A549 treated with DMSO at 1 μM for 4 hours (cell line): Measurements from ENCODE around the gene KLRD1. TPM values are rescaled to one million over a fixed set of nuclear protein-coding genes. Genes with fewer than 3 reads are reported as not detected.

ENCODE experiments used
- total RNA-seq: library from RNA; stranded (reverse); fragments of 200-300 nt; extraction: Qiagen RNA extraction; gene quantifications from 5 replicates; pipeline ENCODE4 v1.2.3, GENCODE V29; 2022; ENCODE audit warnings: low read depth

Gene KLRD1
- total RNA-seq, result not detected in 5 replicates

GRCh38 chr12:10307630-10308029 lies at the start of gene KLRD1:
KLRD1 (plus strand) TSS chr12:10307870; CDS start chr12:10308078, 208 bp downstream.

Other genes starting within 250 kb of the KLRD1 start
- gene CLEC1A, start 208.9 kb upstream of the KLRD1 start, total RNA-seq, result not detected in 5 replicates
- not detected in 5 replicates for gene CLEC7A, start 177.7 kb upstream of the KLRD1 start, total RNA-seq
- gene OLR1, start 135.7 kb upstream of the KLRD1 start, total RNA-seq, result 0.89 to 2.3 TPM (median 1.6 TPM) in 5 replicates
- 0.12 to 0.36 TPM (median 0.16 TPM) in 5 replicates for gene TMEM52B, start 128.8 kb upstream of the KLRD1 start, total RNA-seq
- gene GABARAPL1, start 95.0 kb upstream of the KLRD1 start, total RNA-seq, result 34.0 to 59.7 TPM (median 39.5 TPM) in 5 replicates
- not detected in 5 replicates for gene KLRK1, start 82.2 kb downstream of the KLRD1 start, total RNA-seq
- gene KLRC4, start 101.9 kb downstream of the KLRD1 start, total RNA-seq, result not detected in 5 replicates
- gene KLRC3, start 112.7 kb downstream of the KLRD1 start, total RNA-seq, result 0.21 to 0.36 TPM in 2 of 5 replicates, not detected in the others
- gene KLRC2, start 128.1 kb downstream of the KLRD1 start, total RNA-seq, result 1.2 to 2.0 TPM (median 1.4 TPM) in 5 replicates
- gene KLRC1, start 145.5 kb downstream of the KLRD1 start, total RNA-seq, result not detected in 5 replicates
- gene EIF2S3B, start 198.0 kb downstream of the KLRD1 start, total RNA-seq, result 0.45 to 0.70 TPM (median 0.67 TPM) in 5 replicates